ENCODE measurements around the gene PACSIN1.
"Not testable (repeated sequence)": the region's sequence is repeated elsewhere in the genome, so short reads cannot be mapped to it uniquely, and the experiment has no call there.

PACSIN1 gene

DNA sequence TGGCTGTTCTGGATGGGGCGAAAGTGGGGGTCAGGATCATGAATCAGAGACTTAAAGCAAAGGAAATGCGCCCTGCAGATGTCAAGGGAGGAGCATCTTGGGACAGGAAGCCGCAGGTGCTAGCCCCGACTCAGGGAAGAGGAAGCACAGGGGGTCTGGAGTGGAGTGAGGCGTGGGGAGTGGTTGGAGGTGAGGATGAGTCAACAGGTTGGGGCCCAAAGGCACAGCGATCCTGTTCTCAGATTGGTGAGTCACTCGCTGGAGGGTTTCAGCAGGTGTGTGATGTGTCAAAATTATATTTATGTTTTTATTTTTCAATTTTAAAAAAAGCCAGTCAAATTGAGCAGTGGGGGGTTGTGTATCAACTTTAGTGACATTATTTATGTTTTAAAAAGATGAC is 19.0 kb downstream of the PACSIN1 start:
- DNase-seq (ENCODE audit: low read depth in 4 of 4, low spot score in 1 of 4) = peak; percentile 34 to 71 (median 46)

DNA sequence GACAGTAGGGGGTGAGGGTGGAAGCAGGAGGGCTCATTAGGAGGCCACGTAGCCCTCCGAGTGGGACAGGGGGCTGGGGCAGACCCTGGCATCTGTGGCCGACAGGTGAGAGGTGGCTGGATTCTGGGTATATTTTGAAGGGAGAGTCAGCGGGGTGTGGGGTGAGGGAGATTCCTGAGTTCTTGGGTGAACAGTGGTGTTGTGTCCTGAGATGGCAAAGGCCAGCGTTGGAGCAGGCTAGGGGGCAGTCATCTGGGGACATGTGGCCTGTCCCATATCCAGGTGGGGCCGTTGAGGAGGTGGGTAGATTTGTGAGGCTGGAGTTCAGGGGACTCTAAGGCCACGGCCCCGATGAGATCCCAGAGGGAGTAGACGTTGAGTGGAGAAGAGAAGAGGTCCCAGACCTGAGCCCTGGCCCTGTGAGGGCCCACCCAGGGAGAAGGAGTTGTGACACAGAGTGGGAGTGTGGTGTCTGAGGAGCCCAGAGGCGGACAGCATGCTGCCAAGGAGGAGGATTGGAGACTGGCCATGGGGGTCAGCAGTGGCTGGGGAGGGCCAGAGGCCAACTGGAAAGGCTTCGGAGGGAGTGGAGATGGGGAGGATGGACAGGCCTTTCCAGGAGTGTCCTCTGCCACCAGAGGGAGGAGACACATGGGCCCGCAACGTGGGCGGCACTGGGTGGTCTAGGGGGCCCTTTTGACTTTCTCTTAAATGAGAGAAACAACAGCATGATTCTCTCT is 19.6 kb downstream of the PACSIN1 start:
- DNase-seq (ENCODE audit: low read depth in 4 of 4, low spot score in 1 of 4) = no peak

DNA sequence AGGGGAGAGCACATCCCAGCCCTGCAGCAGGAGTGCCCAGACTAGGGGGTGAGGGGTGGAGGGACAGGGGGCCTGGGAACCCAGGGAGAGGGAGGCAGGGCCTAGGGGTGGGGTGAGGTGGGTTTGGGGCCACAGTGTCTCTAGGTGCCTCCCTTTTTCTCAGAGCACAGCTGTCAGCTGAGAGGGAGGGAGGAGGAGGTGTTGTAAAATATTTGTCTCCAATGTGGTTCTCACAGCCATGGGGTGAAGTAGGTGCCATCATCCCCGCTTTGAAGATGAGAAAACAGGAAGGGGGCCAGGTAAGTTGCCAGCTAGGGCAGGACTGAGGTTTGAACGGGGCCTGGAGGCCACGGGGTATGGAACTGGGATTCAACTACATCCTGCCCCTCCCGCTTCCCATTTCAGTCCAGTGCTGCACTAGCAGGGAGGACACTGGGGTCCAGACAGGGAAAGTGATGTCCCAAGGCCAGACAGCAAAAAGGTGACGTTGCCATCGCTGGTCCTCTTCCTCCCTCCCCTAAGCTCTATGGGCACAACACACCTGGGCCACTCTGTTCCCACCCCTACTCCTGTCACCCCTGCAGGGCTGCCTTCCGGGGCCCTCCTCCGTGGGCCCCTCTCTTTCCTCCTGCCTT is 20.3 kb downstream of the PACSIN1 start:
- DNase-seq (ENCODE audit: low read depth in 4 of 4, low spot score in 1 of 4) = no peak

DNA sequence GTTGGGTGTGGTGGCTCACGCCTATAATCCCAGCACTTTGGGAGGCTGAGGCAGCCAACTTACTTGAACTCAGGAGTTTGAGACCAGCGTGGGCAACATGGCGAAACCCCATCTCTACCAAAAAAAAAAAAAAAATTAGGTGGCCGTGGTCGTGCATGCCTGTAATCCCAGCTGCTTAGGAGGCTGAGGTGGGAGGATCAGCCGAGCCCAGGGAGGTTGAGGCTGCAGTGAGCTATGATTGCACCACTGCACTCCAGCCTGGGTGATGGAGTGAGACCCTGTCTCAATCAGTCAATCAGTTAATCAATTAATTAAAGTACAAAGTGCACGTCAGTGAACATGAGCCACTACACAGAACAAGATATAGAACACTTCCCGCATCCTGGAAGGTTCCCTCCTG is 21.0 kb downstream of the PACSIN1 start:
- not testable (repeated sequence) for DNase-seq (ENCODE audit: low read depth in 4 of 4, low spot score in 1 of 4)

DNA sequence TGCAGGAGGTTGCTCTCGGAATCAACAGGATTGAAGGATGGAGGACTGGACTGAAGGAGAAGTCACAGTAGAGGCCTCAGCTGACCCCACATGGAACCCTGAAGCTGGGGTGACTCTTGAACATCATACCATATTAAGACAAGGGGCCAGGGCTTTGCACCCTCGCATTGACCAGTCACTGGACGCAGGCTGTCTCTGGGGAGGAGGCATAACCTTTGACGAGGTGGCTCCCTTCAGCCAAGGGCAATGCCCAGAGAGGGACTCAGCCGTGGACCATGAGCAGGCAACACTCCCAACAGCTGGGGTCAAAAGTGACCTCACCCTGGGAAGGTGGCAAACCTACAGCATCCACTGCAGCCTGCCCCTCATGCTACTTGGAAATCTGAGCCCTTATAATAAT is 21.7 kb downstream of the PACSIN1 start:
- no peak for DNase-seq (ENCODE audit: low read depth in 4 of 4, low spot score in 1 of 4)

DNA sequence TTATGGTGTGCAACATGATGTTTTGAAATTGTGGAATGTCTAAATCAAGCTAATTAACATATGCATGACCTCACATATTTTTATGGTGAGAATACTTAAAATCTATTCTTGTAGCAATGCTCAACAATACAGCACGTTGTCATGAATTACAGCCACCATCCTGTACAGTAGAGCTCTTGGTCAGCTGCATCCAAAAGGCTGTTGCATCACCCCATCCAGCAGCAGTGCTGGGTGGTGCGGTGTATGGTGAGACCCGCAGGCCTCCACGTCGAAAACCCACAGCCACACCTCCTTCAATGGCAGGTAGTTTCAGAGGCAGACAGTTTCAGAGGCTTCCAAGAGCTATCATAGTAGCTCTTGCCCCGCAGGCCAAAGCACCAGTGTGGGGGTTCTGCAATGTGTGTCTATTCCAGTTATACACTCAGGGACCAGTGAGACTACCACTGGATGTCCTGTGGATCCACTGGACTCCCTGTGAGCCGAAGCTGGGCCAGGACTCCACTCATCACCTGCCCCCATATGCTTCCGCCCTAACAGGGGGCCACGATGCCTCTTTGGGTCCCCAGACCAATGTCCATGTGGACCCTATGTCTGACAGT is 23.4 kb downstream of the PACSIN1 start:
- no peak for DNase-seq (ENCODE audit: low read depth in 4 of 4, low spot score in 1 of 4)

DNA sequence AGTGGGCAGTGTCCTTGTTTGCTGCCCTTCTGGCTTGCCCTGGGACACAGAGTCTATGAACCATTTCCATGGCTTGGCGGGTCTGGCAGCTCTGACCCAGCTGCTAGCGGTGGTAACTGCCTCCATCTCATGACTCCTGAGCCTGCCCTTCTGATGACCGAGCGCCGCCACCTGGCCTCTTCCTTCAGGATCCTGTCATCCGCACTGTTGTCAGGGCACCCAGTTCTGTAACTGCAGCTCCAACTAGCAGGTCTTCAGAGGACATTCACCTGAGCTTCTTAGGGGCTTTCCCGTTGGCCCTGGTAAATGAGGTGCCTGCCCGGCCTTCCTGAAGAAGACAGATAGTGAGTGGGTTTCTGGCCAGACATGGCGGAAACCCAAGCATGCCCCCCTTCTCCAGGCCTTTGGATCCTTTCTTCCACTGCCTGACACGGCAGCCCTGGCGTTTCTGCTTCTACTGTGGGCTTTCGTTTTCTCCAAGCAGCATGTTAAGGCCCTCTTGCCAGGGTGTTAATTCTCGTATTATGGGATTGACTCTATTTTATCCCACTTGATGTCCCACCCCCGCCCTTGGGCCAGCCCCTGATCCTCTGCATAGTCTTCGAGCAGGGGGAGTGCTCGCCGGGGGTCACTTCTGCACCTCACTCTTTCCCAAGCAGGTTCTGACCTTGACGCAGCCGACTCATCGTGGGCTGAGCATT is 24.7 kb downstream of the PACSIN1 start:
- DNase-seq (ENCODE audit: low read depth in 4 of 4, low spot score in 1 of 4) = no peak

DNA sequence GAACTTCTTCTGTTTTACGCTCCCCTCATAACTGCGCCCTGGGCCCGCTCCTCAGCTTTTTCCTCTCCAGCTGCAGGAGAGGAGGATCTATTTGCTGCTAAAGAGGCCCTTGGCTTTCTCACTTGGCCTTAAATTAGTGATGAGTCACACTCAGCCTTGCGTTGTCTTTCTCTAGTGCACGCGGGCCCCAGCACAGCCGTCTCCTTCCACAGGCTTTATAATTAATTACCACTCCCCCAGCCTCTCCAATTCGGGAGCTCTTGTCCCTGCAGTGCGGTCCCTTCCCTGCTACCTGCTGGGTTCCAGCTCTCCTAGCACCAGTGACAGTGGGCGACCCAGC is 25.2 kb downstream of the PACSIN1 start:
- no peak for DNase-seq (ENCODE audit: low read depth in 4 of 4, low spot score in 1 of 4)

DNA sequence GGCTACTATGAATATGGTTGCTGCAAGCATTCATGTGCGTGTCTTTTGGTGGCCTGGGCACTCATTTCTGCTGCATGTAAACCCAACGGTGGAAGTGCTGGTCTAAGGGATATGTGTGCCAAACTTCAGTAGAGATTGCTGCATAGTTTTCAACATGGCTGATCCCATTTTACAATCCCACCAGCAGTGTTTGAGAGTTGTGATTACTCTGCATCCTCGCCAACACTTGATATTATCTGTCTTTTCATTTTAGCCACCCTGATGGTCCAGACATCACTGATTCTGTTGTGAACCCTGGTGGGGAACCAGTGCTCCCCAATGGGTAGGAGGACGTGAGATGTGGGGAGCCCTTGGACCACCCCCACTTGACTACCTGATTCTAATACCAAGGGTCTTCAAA is 27.5 kb downstream of the PACSIN1 start:
- DNase-seq (ENCODE audit: low read depth in 4 of 4, low spot score in 1 of 4) = no peak

DNA sequence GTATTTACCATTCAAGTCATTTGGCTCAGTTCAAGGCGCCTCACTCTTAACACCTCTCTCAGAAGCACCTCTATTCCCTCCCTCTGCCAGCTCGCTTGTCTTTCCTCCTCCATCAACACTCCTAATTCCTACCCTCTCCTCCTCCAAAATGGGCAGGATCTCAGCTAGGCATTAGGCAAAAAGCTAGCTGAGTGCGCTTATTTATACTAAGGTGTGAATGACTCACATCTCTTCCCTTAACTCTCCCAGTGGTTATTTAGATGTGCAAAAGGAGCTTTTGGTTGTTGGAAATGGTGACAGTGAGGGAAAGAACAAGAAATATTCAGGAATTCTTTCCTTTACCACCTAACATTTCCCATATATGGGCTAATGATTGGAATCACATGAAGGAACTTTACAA is 29.1 kb downstream of the PACSIN1 start:
- DNase-seq (ENCODE audit: low read depth in 4 of 4, low spot score in 1 of 4) = no peak

DNA sequence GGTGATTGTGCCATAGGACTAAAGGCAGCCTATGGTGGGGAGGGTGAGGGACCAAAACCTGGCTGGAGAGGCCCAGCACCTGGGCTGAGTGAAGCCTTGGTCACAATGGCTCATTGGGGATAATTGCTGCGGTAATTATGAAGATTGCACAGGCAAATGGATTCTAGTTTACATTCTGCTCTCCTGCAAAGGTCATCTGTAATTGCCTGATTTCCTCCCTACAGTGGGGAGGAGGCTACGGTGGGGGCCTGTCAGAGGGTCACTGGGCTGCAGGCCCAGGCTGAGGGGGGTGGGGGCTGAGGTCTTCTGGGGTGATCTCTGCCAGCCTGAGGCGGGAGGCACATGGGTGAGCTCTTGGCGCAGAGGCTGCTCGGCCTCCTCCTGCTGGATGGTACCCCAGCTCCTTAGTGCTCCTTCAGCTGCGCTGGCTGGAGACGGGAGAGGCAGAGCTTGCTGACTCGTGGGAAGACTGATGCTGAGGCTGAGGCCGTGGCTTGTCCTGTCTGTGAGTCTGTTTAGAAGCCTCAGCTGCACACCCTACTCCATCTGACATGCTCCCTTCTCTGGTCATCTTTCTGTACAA is 30.3 kb downstream of the PACSIN1 start:
- no peak for DNase-seq (ENCODE audit: low read depth in 4 of 4, low spot score in 1 of 4)

DNA sequence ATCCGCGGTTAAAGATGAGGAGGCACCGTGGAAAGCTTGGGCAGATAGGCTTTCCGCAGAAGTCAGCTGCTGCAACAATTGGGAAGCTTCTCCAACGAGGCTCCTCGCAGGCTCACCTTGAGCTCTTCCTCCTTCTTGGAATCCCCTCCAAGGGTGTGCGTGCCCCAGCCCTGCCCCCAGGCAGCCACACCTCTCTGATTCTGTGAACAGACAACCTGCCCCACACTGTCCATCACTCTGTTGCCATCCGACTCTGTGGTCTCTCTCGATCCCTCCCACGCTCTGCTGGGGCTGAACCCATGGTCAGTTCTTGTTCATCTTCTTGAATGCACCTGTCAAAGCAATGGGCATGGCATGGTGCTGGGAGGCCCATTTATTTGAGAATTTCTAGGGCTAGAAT is 31.5 kb downstream of the PACSIN1 start:
- no peak for DNase-seq (ENCODE audit: low read depth in 4 of 4, low spot score in 1 of 4)

DNA sequence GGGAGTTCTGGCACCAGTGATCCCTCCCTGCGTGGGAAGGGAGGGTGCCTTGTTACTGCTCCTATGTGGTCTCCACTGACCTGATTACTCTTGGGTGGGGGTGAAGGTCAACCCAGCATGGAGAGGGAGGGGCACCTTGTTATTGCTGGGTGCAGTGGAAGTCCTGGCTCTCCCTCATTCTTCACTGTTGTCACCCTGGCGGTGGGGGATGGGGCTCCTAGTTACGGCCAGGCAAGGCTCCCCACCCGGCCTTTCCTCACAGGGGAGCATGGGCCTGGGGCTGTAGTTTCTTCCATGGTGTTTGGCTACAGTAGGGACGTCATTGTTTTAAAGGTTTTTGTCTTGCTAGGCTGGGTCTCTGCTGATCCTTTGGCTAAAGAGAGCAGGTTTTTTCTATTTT is 40.8 kb downstream of the PACSIN1 start:
- no peak for DNase-seq (ENCODE audit: low read depth in 4 of 4, low spot score in 1 of 4)

DNA sequence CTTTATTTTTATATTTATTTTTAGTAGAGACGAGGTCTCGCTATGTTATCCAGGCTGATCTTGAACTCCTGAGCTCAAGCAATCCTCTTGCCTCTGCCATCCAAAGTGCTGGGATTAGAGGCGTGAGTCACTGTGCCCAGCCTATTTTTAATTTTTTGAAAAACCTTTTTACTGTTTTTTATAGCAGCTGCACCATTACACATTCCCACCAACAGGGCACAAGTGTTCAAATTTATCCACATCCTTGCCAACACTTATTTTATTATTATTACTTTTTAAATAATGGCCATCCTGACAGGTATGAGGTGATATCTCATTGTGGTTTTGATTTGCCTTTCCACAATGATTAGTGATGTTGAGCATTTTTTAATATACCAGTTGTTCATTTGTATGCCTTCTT is 42.5 kb downstream of the PACSIN1 start:
- DNase-seq (ENCODE audit: low read depth in 4 of 4, low spot score in 1 of 4) = no peak

DNA sequence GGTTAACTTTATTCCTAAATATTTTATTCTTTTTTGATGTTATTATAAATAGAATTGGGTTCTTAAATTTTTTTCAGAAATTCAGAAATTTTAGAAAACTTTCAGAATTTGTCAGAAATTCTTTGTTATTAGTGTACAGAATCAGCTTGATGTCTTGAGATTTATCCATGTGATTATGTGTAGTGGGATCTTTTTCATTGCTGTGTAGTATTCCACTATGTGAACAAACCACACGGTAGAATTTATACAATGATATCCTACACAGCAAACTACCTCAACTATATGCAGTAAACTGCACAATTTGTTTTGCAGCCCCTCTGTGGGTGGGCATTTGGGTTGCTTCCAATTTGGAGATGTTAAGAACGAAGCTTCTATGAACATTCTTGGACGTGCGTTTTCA is 43.9 kb downstream of the PACSIN1 start:
- DNase-seq (ENCODE audit: low read depth in 4 of 4, low spot score in 1 of 4) = no peak

DNA sequence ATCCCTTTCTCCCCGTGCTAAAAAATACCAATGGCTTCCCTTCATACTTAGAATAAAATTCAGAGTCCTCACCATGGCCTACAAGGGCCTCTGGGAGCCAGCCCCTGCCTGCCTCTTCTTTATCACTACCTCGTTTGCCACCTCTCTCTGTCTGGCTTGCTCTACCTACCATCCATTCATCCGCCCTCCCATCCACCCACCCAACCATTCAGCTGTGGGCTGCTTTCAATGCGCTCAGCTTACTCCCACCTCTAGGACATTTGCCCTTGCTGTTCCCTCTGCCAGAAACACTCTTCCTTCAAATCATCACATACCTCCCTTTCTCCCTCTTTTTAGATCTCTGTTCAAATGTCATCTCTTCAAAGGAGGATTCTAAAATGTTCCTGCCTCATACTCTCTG is 44.4 kb downstream of the PACSIN1 start:
- no peak for DNase-seq (ENCODE audit: low read depth in 4 of 4, low spot score in 1 of 4)

DNA sequence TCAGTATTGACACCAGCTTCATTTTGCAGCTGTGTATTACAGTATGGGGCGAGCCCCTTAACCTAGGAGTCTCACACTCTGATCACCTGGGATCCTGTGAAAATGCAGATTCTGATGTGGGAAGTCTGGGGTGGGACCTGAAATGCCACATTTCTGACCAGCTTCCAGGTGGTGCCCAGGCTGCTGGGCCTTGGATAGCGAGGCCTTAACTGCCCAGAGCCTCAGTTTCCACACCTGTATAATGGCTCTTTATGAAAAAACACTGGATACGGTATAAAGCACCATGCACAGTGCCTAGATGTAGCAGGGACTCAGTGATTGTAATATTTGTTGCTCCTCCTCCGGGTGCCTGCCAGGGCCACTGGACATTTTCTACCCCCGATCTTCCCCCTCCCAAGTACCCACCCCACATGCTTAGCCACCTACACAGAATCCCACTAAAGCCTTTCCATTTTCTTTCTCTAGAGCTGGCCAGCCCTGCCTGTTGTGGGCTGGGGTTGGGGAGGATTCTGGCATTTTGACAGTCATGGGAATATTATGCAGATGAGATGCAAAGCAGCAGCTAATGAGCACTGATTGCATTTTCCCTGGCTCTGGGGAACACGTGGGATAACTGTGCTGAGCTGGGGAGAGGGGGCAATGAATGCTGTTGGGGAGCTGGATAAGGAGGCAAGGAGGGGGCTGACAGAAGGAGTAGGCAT is 45.5 kb downstream of the PACSIN1 start:
- DNase-seq (ENCODE audit: low read depth in 4 of 4, low spot score in 1 of 4) = no peak

DNA sequence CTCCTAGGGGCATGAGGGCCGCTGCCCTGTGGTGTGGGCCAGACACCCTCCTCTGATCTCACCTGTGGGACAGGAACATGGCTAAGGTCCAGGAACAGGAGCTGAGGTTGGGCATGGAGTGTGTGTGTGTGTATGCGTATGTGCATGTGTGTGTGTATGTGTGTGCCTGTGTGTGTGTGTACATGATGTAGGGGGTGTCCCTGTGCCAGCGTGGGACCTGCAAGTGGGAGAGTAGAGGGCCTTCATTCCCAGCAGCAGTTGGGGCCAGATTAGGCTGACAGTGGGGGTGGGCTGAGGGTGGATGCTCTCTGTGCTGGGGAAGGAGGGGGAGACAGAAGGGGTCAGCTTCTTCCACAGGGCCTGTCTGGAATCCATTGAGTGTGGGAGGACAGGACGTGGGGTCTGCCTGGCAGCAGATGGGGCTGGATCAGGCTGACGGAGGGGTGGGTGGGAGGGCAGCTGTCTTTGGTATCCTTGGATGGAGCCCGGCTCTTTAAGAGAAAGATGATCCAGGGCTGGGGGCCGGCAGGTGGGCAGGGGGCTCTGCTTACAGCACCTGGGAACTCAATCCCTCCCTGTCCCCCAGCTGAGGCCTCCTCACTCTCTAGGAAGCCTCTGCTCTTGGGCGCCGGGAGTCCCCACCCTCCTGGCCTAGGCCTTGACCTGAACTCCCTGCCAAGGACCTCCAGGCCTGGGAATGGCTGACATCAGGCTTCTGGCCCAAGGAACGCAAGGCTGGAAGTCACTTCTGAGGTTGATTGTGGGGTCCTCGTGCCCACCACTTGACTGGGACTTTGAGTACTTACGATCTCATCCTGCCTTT is 46.2 kb downstream of the PACSIN1 start:
- no peak for DNase-seq (ENCODE audit: low read depth in 4 of 4, low spot score in 1 of 4)

DNA sequence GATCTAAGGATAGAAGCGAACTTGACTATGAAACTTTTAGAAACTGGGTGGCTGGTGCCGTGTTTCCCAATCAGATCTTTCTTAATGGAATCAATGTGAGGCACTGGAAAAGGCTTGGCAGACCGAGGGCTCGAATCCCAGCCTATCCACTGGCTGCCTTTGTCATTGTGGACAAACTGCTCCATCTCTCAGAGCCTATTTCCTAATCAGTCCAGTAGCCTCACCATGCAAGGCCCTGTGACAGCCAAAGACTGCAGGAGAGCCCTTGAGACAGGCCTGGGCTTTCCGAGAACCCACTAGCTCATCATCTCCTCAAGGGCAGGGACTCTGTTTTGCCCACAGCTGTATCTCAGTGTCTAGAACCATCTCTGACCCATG is 46.9 kb downstream of the PACSIN1 start:
- DNase-seq (ENCODE audit: low read depth in 4 of 4, low spot score in 1 of 4) = no peak

DNA sequence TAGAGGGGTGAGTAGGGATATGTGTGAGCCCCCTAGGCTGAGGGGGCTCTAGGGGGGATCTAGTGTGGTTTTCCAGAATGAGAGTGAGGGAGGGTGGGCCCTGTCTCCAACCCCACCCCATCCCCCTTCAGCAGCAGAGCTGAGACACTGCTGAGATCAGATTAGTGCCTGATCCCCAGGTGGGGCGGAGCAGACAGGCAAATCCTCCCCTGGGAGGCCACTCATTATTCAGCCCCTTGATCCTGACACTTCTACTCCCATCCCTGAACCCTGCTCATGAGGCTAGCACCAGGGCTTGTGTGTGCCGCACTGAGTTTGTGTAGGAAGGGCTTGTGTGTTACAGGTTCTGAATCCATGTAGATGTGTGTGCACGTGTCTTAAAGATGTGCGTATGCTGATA is 47.8 kb downstream of the PACSIN1 start:
- DNase-seq (ENCODE audit: low read depth in 4 of 4, low spot score in 1 of 4) = no peak

All from stimulated activated CD4-positive, alpha-beta T cell treated with anti-CD3 and anti-CD28 coated beads, Interleukin-1b, Interleukin-23, amount 100 ng/mL, for 24 hours (primary cell).